IPS-18a (cell line): ENCODE data around the gene RDH11.

Experiments
- H3K27ac ChIP-seq: one replicate; pipeline ENCODE4 v1.5.1; 2013; ENCODE audit warnings: low read length
- H3K27me3 ChIP-seq: one replicate; pipeline ENCODE4 v1.6.1; 2013; ENCODE audit warnings: mild to moderate bottlenecking, low read length; ENCODE audit not compliant: control insufficient read depth, insufficient read depth
- H3K36me3 ChIP-seq: one replicate; pipeline ENCODE4 v1.6.1; 2013; ENCODE audit warnings: low read depth, low read length; ENCODE audit not compliant: control insufficient read depth
- H3K4me1 ChIP-seq: one replicate; pipeline ENCODE4 v1.6.1; 2013; ENCODE audit warnings: low read depth, low read length; ENCODE audit not compliant: control insufficient read depth
- H3K4me3 ChIP-seq: one replicate; pipeline ENCODE4 v1.5.1; 2013; ENCODE audit warnings: low read length
- H3K9ac ChIP-seq: one replicate; pipeline ENCODE4 v1.6.1; 2013; ENCODE audit warnings: mild to moderate bottlenecking, low read length, moderate library complexity
- H3K9me3 ChIP-seq: one replicate; pipeline ENCODE4 v1.6.1; 2013; ENCODE audit warnings: low read depth, low read length; ENCODE audit not compliant: control insufficient read depth

Gene RDH11

GRCh38 chr14:67673451-67673850 lies 22.1 kb downstream of the RDH11 start:
- H3K4me1 ChIP-seq = peaks cover 5% of the 10 kb centered on the region

GRCh38 chr14:67668559-67668958 lies 27.0 kb downstream of the RDH11 start:
- H3K9ac ChIP-seq = no peak overlapping the region
- H3K4me1 ChIP-seq = peaks cover 2% of the 10 kb centered on the region
- no peaks in the 10 kb centered on the region for H3K9me3 ChIP-seq
- no peak overlapping the region for H3K27ac ChIP-seq
- H3K36me3 ChIP-seq = no peaks in the 10 kb centered on the region
- H3K4me3 ChIP-seq = no peak overlapping the region
- no peaks in the 10 kb centered on the region for H3K27me3 ChIP-seq

More at GRCh38 chr14:67673451-67673850, 22.1 kb downstream of the RDH11 start:
- peaks cover 12% of the 10 kb centered on the region for H3K36me3 ChIP-seq
- H3K27me3 ChIP-seq = no peaks in the 10 kb centered on the region
- no peak overlapping the region for H3K27ac ChIP-seq
- no peaks in the 10 kb centered on the region for H3K9me3 ChIP-seq
- H3K4me3 ChIP-seq = peak overlapping the region; percentile 70
- peak overlapping the region; percentile 87 for H3K9ac ChIP-seq

DNA sequence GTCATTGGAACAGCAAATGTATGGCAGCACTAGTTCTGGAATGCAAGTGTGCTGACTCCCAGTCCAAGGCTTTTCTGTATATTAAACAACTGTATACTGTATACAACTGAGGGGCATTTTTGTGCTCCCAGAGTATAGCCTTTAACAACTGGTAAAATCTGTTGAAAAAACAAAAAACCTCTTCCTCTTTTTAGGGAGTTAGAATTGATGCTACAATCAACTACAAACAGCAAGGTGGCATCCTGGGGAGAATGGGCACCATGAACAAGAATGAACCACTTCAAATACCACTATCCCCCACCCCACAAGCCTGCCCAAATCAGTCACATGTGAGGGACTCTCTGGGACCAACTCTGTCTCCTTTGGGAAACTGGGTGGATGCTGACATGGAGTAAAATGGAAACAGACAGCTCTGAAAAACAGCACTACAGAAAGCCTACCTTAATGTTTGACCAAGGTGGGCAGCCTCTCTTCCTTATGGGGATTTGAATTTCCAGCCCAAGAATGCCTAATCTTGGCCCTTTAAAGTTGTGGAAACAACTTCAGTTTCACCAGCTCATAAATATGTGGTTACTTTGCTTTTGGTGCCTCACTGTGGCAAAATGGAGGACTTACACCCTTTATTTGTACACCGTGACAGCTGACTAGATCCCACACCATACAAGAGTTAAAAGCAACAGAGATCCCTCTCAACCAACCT lies 28.7 kb downstream of the RDH11 start:
- Histone ChIP-seq H3K4me3 (no peak overlapping the region), H3K27me3 (no peaks in the 10 kb centered on the region), H3K36me3 (peaks cover 3% of the 10 kb centered on the region), H3K4me1 (no peaks in the 10 kb centered on the region), H3K9me3 (no peaks in the 10 kb centered on the region), H3K9ac (no peak overlapping the region), H3K27ac (no peak overlapping the region)

GRCh38 chr14:67665868-67666267 lies 29.7 kb downstream of the RDH11 start:
- H3K36me3 ChIP-seq = peaks cover 3% of the 10 kb centered on the region
- H3K27me3 ChIP-seq = no peaks in the 10 kb centered on the region
- no peak overlapping the region for H3K4me3 ChIP-seq
- no peaks in the 10 kb centered on the region for H3K9me3 ChIP-seq
- H3K27ac ChIP-seq = no peak overlapping the region
- no peak overlapping the region for H3K9ac ChIP-seq
- no peaks in the 10 kb centered on the region for H3K4me1 ChIP-seq

- H3K36me3 ChIP-seq = peaks cover 8% of the 10 kb centered on the region
- H3K9ac ChIP-seq = no peak overlapping the region
- no peak overlapping the region for H3K27ac ChIP-seq
- H3K27me3 ChIP-seq = no peaks in the 10 kb centered on the region
- no peaks in the 10 kb centered on the region for H3K9me3 ChIP-seq
- no peaks in the 10 kb centered on the region for H3K4me1 ChIP-seq
- H3K4me3 ChIP-seq = no peak overlapping the region
Observed at GRCh38 chr14:67663633-67664032, 31.9 kb downstream of the RDH11 start.

DNA sequence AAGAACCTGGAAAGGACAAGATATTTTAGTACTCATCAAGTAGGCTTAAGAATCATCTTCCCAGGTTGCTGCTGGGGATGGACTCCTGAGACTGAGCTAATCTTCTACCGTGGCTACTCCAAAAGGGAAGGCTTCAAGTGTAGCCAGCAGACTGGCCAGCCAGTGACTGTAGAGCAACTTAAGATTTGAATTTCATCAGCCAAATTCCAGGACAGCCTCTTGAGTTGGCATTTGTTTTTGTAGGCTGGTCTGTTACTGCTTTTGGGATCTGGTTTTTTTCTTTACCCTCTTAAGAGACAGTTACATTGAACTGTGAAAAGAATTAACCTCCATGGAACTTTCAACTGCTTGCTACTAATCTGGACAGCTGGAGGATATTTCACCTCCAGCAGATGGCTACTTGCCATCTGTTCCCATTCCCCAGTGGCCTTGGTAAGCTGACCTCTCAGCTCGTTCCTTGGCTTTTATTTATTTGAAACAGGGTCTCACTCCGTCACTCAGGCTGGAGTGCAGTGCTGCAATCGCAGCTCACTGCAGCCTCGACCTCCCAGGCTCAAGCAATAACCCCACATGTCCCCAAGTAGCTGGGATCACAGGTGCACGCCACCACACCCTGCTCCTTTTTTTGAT lies 41.8 kb downstream of the RDH11 start:
- Histone ChIP-seq H3K27me3 (no peaks in the 10 kb centered on the region), H3K27ac (no peak overlapping the region), H3K4me3 (no peak overlapping the region), H3K36me3 (peaks cover 68% of the 10 kb centered on the region), H3K9ac (no peak overlapping the region), H3K9me3 (no peaks in the 10 kb centered on the region), H3K4me1 (no peaks in the 10 kb centered on the region)

DNA sequence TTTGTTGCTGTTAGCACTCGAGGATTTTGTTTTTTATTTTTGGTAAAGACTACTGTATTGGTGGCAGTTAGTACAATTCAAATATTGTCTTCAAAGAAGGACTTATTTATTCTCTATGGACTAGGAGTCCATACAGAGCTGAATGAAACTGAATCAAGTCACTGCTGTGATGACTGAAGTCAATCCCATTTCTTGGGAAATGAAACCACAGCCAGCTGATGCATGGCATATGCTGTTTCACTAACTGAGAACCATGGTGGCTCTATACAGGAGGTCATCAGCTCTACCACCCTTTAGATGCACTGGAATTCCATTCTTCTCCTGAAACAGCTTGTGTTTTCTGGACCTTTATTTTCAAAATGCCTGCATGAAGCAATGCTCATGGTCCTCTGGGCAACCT lies 43.4 kb downstream of the RDH11 start:
- H3K36me3 ChIP-seq = peaks cover 77% of the 10 kb centered on the region
- no peaks in the 10 kb centered on the region for H3K9me3 ChIP-seq
- H3K27ac ChIP-seq = no peak overlapping the region
- no peaks in the 10 kb centered on the region for H3K4me1 ChIP-seq
- no peak overlapping the region for H3K9ac ChIP-seq
- no peak overlapping the region for H3K4me3 ChIP-seq
- H3K27me3 ChIP-seq = no peaks in the 10 kb centered on the region

DNA sequence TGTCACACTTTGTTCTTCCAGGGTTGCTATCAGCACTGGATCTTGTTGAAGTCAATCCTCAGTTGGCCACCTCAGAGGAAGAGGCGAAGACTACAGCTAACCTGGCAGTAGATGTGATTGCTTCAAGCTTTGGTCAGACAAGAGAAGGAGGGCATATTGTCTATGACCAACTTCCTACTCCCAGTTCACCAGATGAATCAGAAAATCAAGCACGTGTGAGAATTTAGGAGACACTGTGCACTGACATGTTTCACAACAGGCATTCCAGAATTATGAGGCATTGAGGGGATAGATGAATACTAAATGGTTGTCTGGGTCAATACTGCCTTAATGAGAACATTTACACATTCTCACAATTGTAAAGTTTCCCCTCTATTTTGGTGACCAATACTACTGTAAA lies 44.9 kb downstream of the RDH11 start:
- Histone ChIP-seq H3K36me3 (peaks cover 83% of the 10 kb centered on the region), H3K27ac (no peak overlapping the region), H3K4me3 (no peak overlapping the region), H3K9me3 (no peaks in the 10 kb centered on the region), H3K27me3 (no peaks in the 10 kb centered on the region), H3K4me1 (no peaks in the 10 kb centered on the region), H3K9ac (no peak overlapping the region)

DNA sequence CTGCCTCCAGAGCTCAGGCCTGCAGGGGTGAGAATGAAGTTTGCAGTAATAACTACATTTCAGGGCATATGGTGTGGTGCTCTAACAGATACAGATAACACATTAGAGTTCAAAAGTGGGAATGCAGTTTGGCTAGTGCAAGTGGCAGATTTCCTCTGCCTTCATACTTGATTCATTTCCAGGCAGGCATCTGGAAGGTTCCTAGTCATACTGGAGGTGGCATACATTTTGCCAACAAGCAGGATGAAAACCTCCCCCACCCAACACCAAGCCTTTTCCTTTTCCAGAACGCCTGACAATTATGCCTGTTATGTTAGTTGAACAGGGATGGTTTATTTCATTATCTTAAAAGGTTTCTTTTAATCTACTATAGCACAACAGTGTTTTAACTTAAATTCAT lies 45.4 kb downstream of the RDH11 start:
- H3K9ac ChIP-seq = no peak overlapping the region
- H3K4me3 ChIP-seq = no peak overlapping the region
- H3K4me1 ChIP-seq = no peaks in the 10 kb centered on the region
- no peak overlapping the region for H3K27ac ChIP-seq
- no peaks in the 10 kb centered on the region for H3K9me3 ChIP-seq
- no peaks in the 10 kb centered on the region for H3K27me3 ChIP-seq
- peaks cover 81% of the 10 kb centered on the region for H3K36me3 ChIP-seq

DNA sequence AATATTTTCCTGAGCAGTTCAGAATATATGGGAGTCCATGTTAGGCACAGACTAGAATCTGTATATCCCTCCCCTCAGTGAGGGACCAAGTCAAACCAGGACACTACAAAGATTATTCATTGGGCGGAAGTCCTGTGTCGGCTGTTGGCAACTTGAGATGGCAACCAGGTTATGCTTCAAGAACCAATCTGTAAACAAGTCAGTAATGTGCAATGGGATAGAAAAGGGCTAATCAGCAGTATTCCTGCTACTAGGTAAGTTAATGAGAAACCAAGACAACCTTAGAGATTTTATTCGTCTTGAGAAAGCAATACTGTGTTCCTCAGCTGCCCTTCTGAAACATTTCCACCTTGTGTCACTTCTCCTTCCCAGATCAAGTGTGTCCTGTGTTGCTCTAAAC lies 49.4 kb downstream of the RDH11 start:
- H3K4me3 ChIP-seq = no peak overlapping the region
- no peaks in the 10 kb centered on the region for H3K9me3 ChIP-seq
- peaks cover 53% of the 10 kb centered on the region for H3K36me3 ChIP-seq
- H3K4me1 ChIP-seq = no peaks in the 10 kb centered on the region
- H3K27me3 ChIP-seq = no peaks in the 10 kb centered on the region
- no peak overlapping the region for H3K9ac ChIP-seq
- H3K27ac ChIP-seq = no peak overlapping the region

DNA sequence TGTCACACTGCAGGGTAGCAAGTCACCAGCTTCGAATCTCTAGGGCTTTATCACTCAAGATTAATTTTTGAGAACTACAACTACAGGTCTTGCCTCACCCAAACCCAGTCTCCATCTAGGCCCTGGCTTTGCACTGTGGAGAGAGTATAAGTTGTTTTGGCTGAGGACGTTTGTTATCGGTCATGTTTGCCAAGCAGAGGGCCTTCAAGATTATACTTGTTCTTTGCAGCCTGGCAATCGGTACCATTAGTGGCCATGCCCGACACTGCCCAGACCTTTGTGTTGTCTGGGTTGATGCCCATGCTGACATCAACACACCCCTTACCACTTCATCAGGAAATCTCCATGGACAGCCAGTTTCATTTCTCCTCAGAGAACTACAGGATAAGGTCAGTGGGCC lies 50.1 kb downstream of the RDH11 start:
- Histone ChIP-seq H3K36me3 (peaks cover 46% of the 10 kb centered on the region), H3K27me3 (no peaks in the 10 kb centered on the region), H3K9ac (no peak overlapping the region), H3K4me3 (no peak overlapping the region), H3K27ac (no peak overlapping the region), H3K9me3 (no peaks in the 10 kb centered on the region), H3K4me1 (no peaks in the 10 kb centered on the region)

GRCh38 chr14:67644428-67644827 lies 51.1 kb downstream of the RDH11 start:
- Histone ChIP-seq H3K4me3 (no peak overlapping the region), H3K9ac (no peak overlapping the region), H3K9me3 (no peaks in the 10 kb centered on the region), H3K27me3 (no peaks in the 10 kb centered on the region), H3K27ac (no peak overlapping the region), H3K36me3 (peaks cover 36% of the 10 kb centered on the region), H3K4me1 (no peaks in the 10 kb centered on the region)
